Measurements from ENCODE around the gene TRIM47. TPM values are rescaled to one million over a fixed set of nuclear protein-coding genes. Genes with fewer than 3 reads are reported as not detected.
A peak's percentile ranks its signal among the peaks of the same experiment; 100 is the strongest.

Gene TRIM47
- total and polyA plus RNA-seq, 2 of the 13 experiments (the other 11 are each of a cell fraction or from before 2014, with no cell fraction given): 33.5 to 82.0 TPM

DNA sequence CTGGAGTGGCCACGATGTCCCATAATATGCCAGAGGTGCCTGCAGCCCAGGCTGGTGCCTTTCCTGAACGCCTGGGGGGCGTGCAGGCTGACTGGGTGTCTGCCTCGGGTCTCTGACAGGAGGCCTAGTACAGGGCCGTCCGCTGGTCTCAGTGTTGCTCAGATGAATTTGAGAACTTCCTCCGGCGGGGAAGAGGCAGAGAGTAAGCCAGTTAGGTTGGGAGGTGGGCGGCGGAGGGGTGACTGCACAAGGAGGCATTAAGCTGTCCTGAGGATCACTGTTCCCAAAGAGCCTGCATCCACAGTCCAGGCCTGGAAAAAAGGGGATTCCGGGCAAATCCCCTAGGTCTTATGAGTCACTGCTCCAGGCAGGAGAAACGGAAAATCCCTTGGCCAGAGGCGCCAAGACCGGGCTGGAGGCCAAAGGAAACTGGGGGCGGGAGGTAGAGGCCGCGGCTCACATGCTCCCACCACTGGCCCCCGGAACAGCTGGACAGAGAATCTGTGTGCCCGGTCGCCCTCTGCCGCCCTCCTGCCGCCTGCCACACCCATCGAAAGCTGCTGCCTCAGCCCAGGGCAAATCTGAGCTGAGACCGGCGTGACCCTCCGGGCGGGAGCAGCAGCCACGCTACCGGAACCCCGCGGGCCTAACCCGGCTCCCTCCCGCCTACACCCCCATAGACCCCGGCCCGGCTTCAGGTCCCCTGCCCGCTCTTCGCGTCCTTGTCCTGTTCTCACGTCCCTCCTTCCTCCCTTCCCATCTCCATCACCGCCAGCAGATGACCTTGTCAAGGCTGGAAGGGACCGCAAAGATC is 1.2 kb downstream of the TRIM47 start (continued):
- TF ChIP-seq TFE3 (CRISPR knock-in tag; IDR thresholded peaks at IDR 0.05) (peak; percentile 50; the same call in 1 of the 2 replicates), KAT8 (CRISPR knock-in tag; IDR thresholded peaks at IDR 0.05) (peak; percentile 50), HMGXB4 (CRISPR knock-in tag; IDR thresholded peaks at IDR 0.05; ENCODE audit: borderline replicate concordance in 1 of 2, low read depth in 1 of 2) (peak in 1 of 2 experiments; percentile 0; a peak in 1 of 4 replicates), SAFB2 (CRISPR knock-in tag; IDR thresholded peaks at IDR 0.05; ENCODE audit: borderline replicate concordance, low read depth) (no peak; the same call in 1 of the 2 replicates), ZNF142 (CRISPR knock-in tag; IDR thresholded peaks at IDR 0.05) (0 out of 2 replicates have a peak, but pooled peaks have one; percentile 2), ZNF180 (CRISPR knock-in tag; IDR thresholded peaks at IDR 0.05; ENCODE audit: borderline replicate concordance, low read depth) (no peak), NPAS2 (CRISPR knock-in tag; IDR thresholded peaks at IDR 0.05; ENCODE audit: borderline replicate concordance) (no peak), ZFP41 (CRISPR knock-in tag; IDR thresholded peaks at IDR 0.05; ENCODE audit: borderline replicate concordance) (no peak), ZNF230 (CRISPR knock-in tag; IDR thresholded peaks at IDR 0.05) (0 out of 2 replicates have a peak, but pooled peaks have one; percentile 19), SMAD9 (CRISPR knock-in tag; IDR thresholded peaks at IDR 0.05) (peak; percentile 75; the same call in 1 of the 2 replicates), ZNF234 (CRISPR knock-in tag; conservative IDR thresholded peaks at IDR 0.05) (no peak), IKZF1 (IDR thresholded peaks at IDR 0.05) (no peak), ZNF224 (CRISPR knock-in tag; IDR thresholded peaks at IDR 0.05) (peak; percentile 22; the same call in 1 of the 2 replicates), HOXA5 (CRISPR knock-in tag; IDR thresholded peaks at IDR 0.05) (no peak; the same call in 1 of the 2 replicates), ZNF891 (CRISPR knock-in tag; IDR thresholded peaks at IDR 0.05) (peak; percentile 85), AKAP8 (CRISPR knock-in tag; IDR thresholded peaks at IDR 0.05) (no peak), ZNF256 (CRISPR knock-in tag; conservative IDR thresholded peaks at IDR 0.05) (0 out of 2 replicates have a peak, but pooled peaks have one; percentile 9), FOXM1 (CRISPR knock-in tag; IDR thresholded peaks at IDR 0.05) (no peak)
- TF ChIP-seq, protein P1, sequence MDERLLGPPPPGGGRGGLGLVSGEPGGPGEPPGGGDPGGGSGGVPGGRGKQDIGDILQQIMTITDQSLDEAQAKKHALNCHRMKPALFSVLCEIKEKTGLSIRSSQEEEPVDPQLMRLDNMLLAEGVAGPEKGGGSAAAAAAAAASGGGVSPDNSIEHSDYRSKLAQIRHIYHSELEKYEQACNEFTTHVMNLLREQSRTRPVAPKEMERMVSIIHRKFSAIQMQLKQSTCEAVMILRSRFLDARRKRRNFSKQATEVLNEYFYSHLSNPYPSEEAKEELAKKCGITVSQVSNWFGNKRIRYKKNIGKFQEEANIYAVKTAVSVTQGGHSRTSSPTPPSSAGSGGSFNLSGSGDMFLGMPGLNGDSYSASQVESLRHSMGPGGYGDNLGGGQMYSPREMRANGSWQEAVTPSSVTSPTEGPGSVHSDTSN (CRISPR knock-in tag; IDR thresholded peaks at IDR 0.05): no peak

Data from HepG2 (cell line).